CD14-positive monocyte (primary cell): Measurements from ENCODE around the gene MORN2. TPM values are rescaled to one million over a fixed set of nuclear protein-coding genes. Genes with fewer than 3 reads are reported as not detected.

Experiments
- DNase-seq, 3 donors: peaks; one replicate each; pipeline ENCODE4 v3.0.0-alpha.2; 2011 to 2022
- H2AFZ ChIP-seq: 2 replicates; pipeline ENCODE4 v1.6.0; 2012; ENCODE audit warnings: mild to moderate bottlenecking, low read depth, low read length, inconsistent platforms; ENCODE audit not compliant: insufficient read depth, poor library complexity, severe bottlenecking
- H3K27ac ChIP-seq, 2 donors: 1 replicate in 1 of 2; 2 replicates in 1 of 2; pipeline ENCODE4 v1.5.1; 2012 to 2013; ENCODE audit warnings: low read length in 2 of 2, control low read depth in 1 of 2, inconsistent platforms in 1 of 2, low read depth in 1 of 2, mild to moderate bottlenecking in 1 of 2
- H3K27me3 ChIP-seq, 2 donors: one replicate each; pipeline versions ENCODE4 v1.6.0 to v1.6.1; 2011 to 2013; ENCODE audit warnings: low read length in 2 of 2; ENCODE audit not compliant: control insufficient read depth in 2 of 2, insufficient read depth in 2 of 2
- H3K36me3 ChIP-seq, 2 donors: replicated peaks in 1 of 2; 1 replicate in 1 of 2; 2 replicates in 1 of 2; pipeline versions ENCODE4 v1.5.1 to v1.6.1; 2012 to 2013; ENCODE audit warnings: low read length in 2 of 2, control low read depth in 1 of 2, inconsistent platforms in 1 of 2, mild to moderate bottlenecking in 1 of 2; ENCODE audit not compliant: insufficient read depth in 2 of 2, control insufficient read depth in 1 of 2
- H3K4me1 ChIP-seq, 2 donors: 1 replicate in 1 of 2; 2 replicates in 1 of 2; pipeline versions ENCODE4 v1.5.1 to v1.6.1; 2012 to 2013; ENCODE audit warnings: low read length in 2 of 2, control low read depth in 1 of 2, inconsistent platforms in 1 of 2, mild to moderate bottlenecking in 1 of 2, moderate library complexity in 1 of 2; ENCODE audit not compliant: insufficient read depth in 2 of 2, control insufficient read depth in 1 of 2
- H3K4me2 ChIP-seq: replicated peaks from 2 replicates; pipeline ENCODE3; 2012; ENCODE audit warnings: low read length, moderate library complexity, mild to moderate bottlenecking; ENCODE audit not compliant: poor library complexity, severe bottlenecking; ENCODE audit errors: extremely low read depth
- H3K4me3 ChIP-seq, 3 experiments: fragments of 200-600 bp in 1 of 3; sonication (generic) in 1 of 3; replicated peaks in 1 of 3; 1 replicate in 2 of 3; 2 replicates in 1 of 3; pipeline ENCODE4 v1.5.1; 2011 to 2013; ENCODE audit warnings: low read length in 3 of 3, mild to moderate bottlenecking in 3 of 3, control low read depth in 2 of 3, low read depth in 2 of 3, inconsistent platforms in 1 of 3, moderate library complexity in 1 of 3
- H3K79me2 ChIP-seq: 2 replicates; pipeline ENCODE4 v1.6.0; 2012; ENCODE audit warnings: mild to moderate bottlenecking, control low read depth, inconsistent platforms, low read length, moderate library complexity; ENCODE audit not compliant: insufficient read depth
- H3K9ac ChIP-seq: 2 replicates; pipeline ENCODE4 v1.6.0; 2017; ENCODE audit warnings: low read length, mild to moderate bottlenecking; ENCODE audit not compliant: insufficient read depth, poor library complexity, severe bottlenecking
- H3K9me3 ChIP-seq, 2 donors: replicated peaks in 1 of 2; 1 replicate in 1 of 2; 2 replicates in 1 of 2; pipeline versions ENCODE4 v1.5.1 to v1.6.1; 2012 to 2013; ENCODE audit warnings: low read length in 2 of 2, control low read depth in 1 of 2; ENCODE audit not compliant: control insufficient read depth in 1 of 2, insufficient read depth in 1 of 2
- H4K20me1 ChIP-seq: 2 replicates; pipeline ENCODE4 v1.6.0; 2012; ENCODE audit warnings: mild to moderate bottlenecking, low read length, control low read depth, moderate library complexity; ENCODE audit not compliant: insufficient read depth
- H3K27ac Mint-ChIP-seq, 7 donors: one replicate each; pipeline ENCODE4 v1.8.0; 2020; ENCODE audit warnings: mild to moderate bottlenecking in 7 of 7, mixed read lengths in 7 of 7, moderate library complexity in 6 of 7, inconsistent platforms in 2 of 7
- H3K27me3 Mint-ChIP-seq, 3 donors: one replicate each; pipeline ENCODE4 v1.8.0; 2021 to 2022; ENCODE audit warnings: low read depth in 3 of 3, mild to moderate bottlenecking in 3 of 3, mixed read lengths in 3 of 3, moderate library complexity in 3 of 3, inconsistent platforms in 1 of 3
- H3K36me3 Mint-ChIP-seq, 2 donors: one replicate each; pipeline ENCODE4 v1.8.0; 2020; ENCODE audit warnings: mixed read lengths in 2 of 2, inconsistent platforms in 1 of 2, mild to moderate bottlenecking in 1 of 2
- H3K4me1 Mint-ChIP-seq: one replicate; pipeline ENCODE4 v1.8.0; 2020; ENCODE audit warnings: mild to moderate bottlenecking, mixed read lengths
- H3K4me3 Mint-ChIP-seq, 2 donors: one replicate each; pipeline ENCODE4 v1.8.0; 2020; ENCODE audit warnings: mild to moderate bottlenecking in 2 of 2, mixed read lengths in 2 of 2, moderate library complexity in 1 of 2
- H3K9me3 Mint-ChIP-seq, 7 donors: one replicate each; pipeline ENCODE4 v1.8.0; 2020 to 2022; ENCODE audit warnings: mixed read lengths in 7 of 7, mild to moderate bottlenecking in 6 of 7, moderate library complexity in 6 of 7, inconsistent platforms in 2 of 7
- CTCF ChIP-seq: fragments of 200-600 bp; IDR thresholded peaks from one replicate; pipeline ENCODE4 v1.8.0; 2022; ENCODE audit warnings: antibody characterized with exemption, mild to moderate bottlenecking
- WGBS: methylation state at CpG from one replicate; pipeline ENCODE4 v1.1.5; 2013; ENCODE audit warnings: missing lambda C conversion rate; ENCODE audit not compliant: insufficient coverage; 5-methylcytosine and 5-hydroxymethylcytosine counted together
- intact Hi-C, 2 donors: fragments of 100-400 bp; cut with micrococcal nuclease; formaldehyde crosslinking; loops; one replicate each; pipeline versions ENCODE4 v1.15.0 to v1.15.1; 2023
- polyA plus RNA-seq, 3 donors: library from polyadenylated mRNA; depleted of rRNA in 1 of 3; unstranded in 2 of 3; stranded (reverse) in 1 of 3; fragments of 300-500 nt in 2 of 3; fragments of >200 nt in 1 of 3; fragmentation: Illumina TruSeq in 2 of 3; gene quantifications; 1 replicate in 2 of 3; 2 replicates in 1 of 3; pipeline ENCODE4 v1.2.3, GENCODE V29; 2012 to 2021

Gene MORN2
- polyA plus RNA-seq, 3 donors = 5.8 to 25.8 (median 24.0) TPM

GRCh38 chr2:38862476-38862875 lies 13.3 kb upstream of the MORN2 start:
- H3K36me3 Mint-ChIP-seq = peaks cover 79 to 85% of the 10 kb centered on the region in 2 donors
- H3K27me3 Mint-ChIP-seq = no peaks in the 10 kb centered on the region
- Histone ChIP-seq H3K9ac (no peak overlapping the region), H3K4me3 (no peak overlapping the region), H3K79me2 (no peaks in the 10 kb centered on the region), H3K4me1 (no peaks in the 10 kb centered on the region), H3K27me3 (no peaks in the 10 kb centered on the region), H4K20me1 (no peaks in the 10 kb centered on the region), H3K9me3 (no peaks in the 10 kb centered on the region), H2AFZ (no peak overlapping the region), H3K27ac (no peak overlapping the region), H3K36me3 (peaks cover 60 to 92% of the 10 kb centered on the region in 2 donors), H3K4me2 (no peak overlapping the region)
- intact Hi-C loops = no loop called here
- TF ChIP-seq CTCF = no peak
- DNase-seq = no peak
- peaks cover 0 to 3% (median 0%) of the 10 kb centered on the region in 7 donors for H3K9me3 Mint-ChIP-seq
- no peak overlapping the region for H3K4me3 Mint-ChIP-seq
- peak overlapping the region in 1 of 7 donors; percentile 32 for H3K27ac Mint-ChIP-seq
- H3K4me1 Mint-ChIP-seq = peaks cover 2% of the 10 kb centered on the region

GRCh38 chr2:38863061-38863695 lies 12.6 kb upstream of the MORN2 start:
- H3K4me1 ChIP-seq = no peaks in the 10 kb centered on the region
- no CpG with 5 or more reads among the region's 2 CpGs for WGBS
- no peak for TF ChIP-seq CTCF
- no peak overlapping the region for H3K4me2 ChIP-seq
- peaks cover 60 to 92% of the 10 kb centered on the region in 2 donors for H3K36me3 ChIP-seq
- H3K27ac ChIP-seq = no peak overlapping the region
- intact Hi-C loops = no loop called here
- no peak overlapping the region for H3K4me3 ChIP-seq
- Mint-ChIP-seq H3K4me1 (peaks cover 2% of the 10 kb centered on the region), H3K27me3 (no peaks in the 10 kb centered on the region), H3K9me3 (peaks cover 0 to 3% (median 0%) of the 10 kb centered on the region in 7 donors), H3K4me3 (no peak overlapping the region), H3K27ac (peak overlapping the region in 1 of 7 donors; percentile 3), H3K36me3 (peaks cover 79 to 85% of the 10 kb centered on the region in 2 donors)
- no peak overlapping the region for H2AFZ ChIP-seq
- H4K20me1 ChIP-seq = no peaks in the 10 kb centered on the region
- H3K9me3 ChIP-seq = no peaks in the 10 kb centered on the region
- H3K79me2 ChIP-seq = peaks cover under 1% of the 10 kb centered on the region
- no peak overlapping the region for H3K9ac ChIP-seq
- no peak for DNase-seq
- H3K27me3 ChIP-seq = no peaks in the 10 kb centered on the region
